HepG2 (cell line): ENCODE data around the gene TMEM117. TPM values are rescaled to one million over a fixed set of nuclear protein-coding genes. Genes with fewer than 3 reads are reported as not detected.

Experiments
- ATAC-seq: fragments of 200-7000 bp; cut with Tn5 transposase; 3 replicates; pipeline ENCODE4 v1.9.1; 2020; ENCODE audit warnings: mild to moderate bottlenecking, moderate library complexity
- BruUV-seq: library from RNA; stranded (reverse); fragments of 400-500 nt; replicated peaks from 2 replicates; lab custom pipeline; 2021; lab: Mats Ljungman, UMichigan
- CTCF ChIA-PET: fragments of 300-600 bp; formaldehyde crosslinking; extraction: SDS; loops from one replicate; lab custom pipeline; 2021; ENCODE audit warnings: low total read pairs, inconsistent platforms, low intra/inter-chr PET ratio; lab: Yijun Ruan, JAX
- POLR2A ChIA-PET: fragments of 350-600 bp; sonication (Branson Sonifier 250); formaldehyde crosslinking; loops from one replicate; lab custom pipeline; 2020; ENCODE audit warnings: antibody characterized with exemption, inconsistent platforms; lab: Yijun Ruan, JAX
- DNase-seq: peaks from one replicate; pipeline ENCODE4 v3.0.0-alpha.2; 2015; ENCODE audit warnings: low spot score
- FAIRE-seq: peaks from 3 replicates; lab custom pipeline; 2011; peaks lifted over from hg19 to GRCh38; lab: Jason Lieb, UNC
- H2AFZ ChIP-seq: one replicate; pipeline ENCODE4 v1.6.1; 2011; ENCODE audit warnings: low read length, inconsistent platforms
- H3K27ac ChIP-seq: fragments of 300-600 bp; 3 replicates; pipeline ENCODE4 v1.8.0; 2011; ENCODE audit warnings: mixed run types, mild to moderate bottlenecking, mixed read lengths, low read length, inconsistent platforms; ENCODE audit not compliant: insufficient read depth; ENCODE audit errors: extremely low read length
- H3K27me3 ChIP-seq, 2 experiments: fragments of 200-600 bp in 1 of 2; 2 replicates in 1 of 2; 3 replicates in 1 of 2; pipeline versions ENCODE4 v1.6.0 to v1.8.0; 2011; ENCODE audit warnings: low read length in 2 of 2, mild to moderate bottlenecking in 2 of 2, moderate library complexity in 2 of 2, inconsistent platforms in 1 of 2; ENCODE audit not compliant: insufficient read depth in 2 of 2, control insufficient read depth in 1 of 2
- H3K36me3 ChIP-seq, 2 experiments: fragments of 200-600 bp in 1 of 2; replicated peaks in 1 of 2; 2 replicates in 1 of 2; 3 replicates in 1 of 2; pipeline versions ENCODE4 v1.5.1 to v1.8.0; 2011; ENCODE audit warnings: low read length in 2 of 2, inconsistent platforms in 1 of 2; ENCODE audit not compliant: insufficient read depth in 2 of 2, control insufficient read depth in 1 of 2
- H3K4me1 ChIP-seq: 2 replicates; pipeline ENCODE4 v1.5.1; 2012; ENCODE audit warnings: low read length, inconsistent platforms; ENCODE audit not compliant: insufficient read depth
- H3K4me2 ChIP-seq: 2 replicates; pipeline ENCODE4 v1.6.0; 2011; ENCODE audit warnings: low read depth, low read length, inconsistent platforms
- H3K4me3 ChIP-seq, 3 experiments: fragments of 200-600 bp in 1 of 3; sonication (generic), shearing (Covaris generic) in 1 of 3; replicated peaks in 1 of 3; 2 replicates each; pipeline ENCODE4 v1.5.1; 2011 to 2016; ENCODE audit warnings: low read length in 3 of 3, inconsistent platforms in 2 of 3, low read depth in 2 of 3, mild to moderate bottlenecking in 2 of 3, control low read depth in 1 of 3, mixed read lengths in 1 of 3; ENCODE audit not compliant: insufficient read depth in 1 of 3
- H3K79me2 ChIP-seq: one replicate; pipeline ENCODE4 v1.6.1; 2011; ENCODE audit warnings: low read length, inconsistent platforms; ENCODE audit not compliant: insufficient read depth
- H3K9ac ChIP-seq: 2 replicates; pipeline ENCODE4 v1.6.0; 2011; ENCODE audit warnings: mild to moderate bottlenecking, low read depth, low read length, inconsistent platforms; ENCODE audit not compliant: insufficient read depth
- H3K9me3 ChIP-seq: 2 replicates; pipeline ENCODE4 v1.5.1; 2012; ENCODE audit warnings: mild to moderate bottlenecking, low read length
- H4K20me1 ChIP-seq: 2 replicates; pipeline ENCODE4 v1.6.0; 2011; ENCODE audit warnings: inconsistent platforms, mild to moderate bottlenecking, low read length, moderate library complexity; ENCODE audit not compliant: insufficient read depth
- ARID4A ChIP-seq: sonication (generic); formaldehyde crosslinking; IDR thresholded peaks from 2 replicates; pipeline ENCODE4 v1.5.0; 2020; ENCODE audit warnings: mild to moderate bottlenecking, missing genetic modification reagents, borderline replicate concordance
- CBX1 ChIP-seq: IDR thresholded peaks from one replicate; pipeline ENCODE4 v1.6.1; 2016; ENCODE audit warnings: antibody characterized with exemption, low read depth
- JARID2 ChIP-seq: sonication (generic); formaldehyde crosslinking; IDR thresholded peaks from 2 replicates; pipeline ENCODE4 v1.8.1; 2023; ENCODE audit warnings: missing genetic modification reagents, inconsistent platforms; ENCODE audit not compliant: insufficient replicate concordance
- MAF1 ChIP-seq: sonication (generic); formaldehyde crosslinking; IDR thresholded peaks from 2 replicates; pipeline ENCODE4 v1.5.0; 2020; ENCODE audit warnings: missing genetic modification reagents, borderline replicate concordance
- RELA ChIP-seq: sonication (generic); formaldehyde crosslinking; IDR thresholded peaks from 2 replicates; pipeline ENCODE4 v1.4.0; 2020; ENCODE audit warnings: missing genetic modification reagents
- RNF2 ChIP-seq: fragments of 450-650 bp; conservative IDR thresholded peaks from 2 replicates; pipeline ENCODE4 v1.6.1; 2016; ENCODE audit warnings: low read depth
- SSRP1 ChIP-seq: IDR thresholded peaks from 2 replicates; pipeline ENCODE4 v1.6.1; 2016; ENCODE audit warnings: control low read depth
- ZNF30 ChIP-seq: sonication (generic); formaldehyde crosslinking; IDR thresholded peaks from 2 replicates; pipeline ENCODE4 v1.5.0; 2020; ENCODE audit warnings: mild to moderate bottlenecking, missing genetic modification reagents
- ZNF44 ChIP-seq: sonication (generic); formaldehyde crosslinking; IDR thresholded peaks from 2 replicates; pipeline ENCODE4 v1.5.1; 2020; ENCODE audit warnings: mild to moderate bottlenecking, missing genetic modification reagents
- ZNF768 ChIP-seq: sonication (generic); formaldehyde crosslinking; IDR thresholded peaks from 2 replicates; pipeline ENCODE4 v1.4.0; 2020; ENCODE audit warnings: missing genetic modification reagents
- WGBS: methylation state at CpG from one replicate; pipeline ENCODE4 v1.1.6; 2017; ENCODE audit warnings: low lambda C conversion rate; 5-methylcytosine and 5-hydroxymethylcytosine counted together
- in situ Hi-C: cut with HindIII; loops from 2 replicates; pipeline ENCODE4 v1.10.0; 2017; ENCODE audit warnings: low pct_unique_long_range_greater_than_20kb; ENCODE audit not compliant: extremely low pct_ligation_motif_present
- intact Hi-C: fragments of 100-400 bp; cut with micrococcal nuclease; formaldehyde crosslinking; loops from one replicate; pipeline ENCODE4 v1.10.0; 2022; ENCODE audit not compliant: unreplicated experiment
- polyA plus RNA-seq, 8 experiments: library from polyadenylated mRNA; depleted of rRNA in 3 of 8; stranded (reverse) in 7 of 8; unstranded in 1 of 8; fragments of >200 nt; fragmentation: Illumina TruSeq in 4 of 8; extraction: Trizol in 4 of 8; gene quantifications; 2 replicates each; pipeline versions ENCODE4 v1.2.1 to v1.2.3, GENCODE V29; 2011 to 2016; ENCODE audit warnings: low read depth in 4 of 8, missing spikeins in 1 of 8, mixed read lengths in 1 of 8; ENCODE audit not compliant: insufficient read depth in 1 of 8
- total RNA-seq, 5 experiments: library from RNA; depleted of rRNA; stranded (reverse); fragments of >200 nt; fragmentation: Illumina TruSeq; extraction: Trizol; gene quantifications; 2 replicates each; pipeline ENCODE4 v1.2.3, GENCODE V29; 2016; ENCODE audit warnings: low read depth in 1 of 5
- TF ChIP-seq, protein P1 (sequence below): IDR thresholded peaks from 2 replicates; pipeline ENCODE4 v1.6.1; 2018; ENCODE audit warnings: missing genetic modification reagents

TMEM117 gene
- total and polyA plus RNA-seq, 2 of the 13 experiments (the other 11 are each of a cell fraction or from before 2014, with no cell fraction given) = 2.8 to 8.5 TPM

- TF ChIP-seq, protein P1, sequence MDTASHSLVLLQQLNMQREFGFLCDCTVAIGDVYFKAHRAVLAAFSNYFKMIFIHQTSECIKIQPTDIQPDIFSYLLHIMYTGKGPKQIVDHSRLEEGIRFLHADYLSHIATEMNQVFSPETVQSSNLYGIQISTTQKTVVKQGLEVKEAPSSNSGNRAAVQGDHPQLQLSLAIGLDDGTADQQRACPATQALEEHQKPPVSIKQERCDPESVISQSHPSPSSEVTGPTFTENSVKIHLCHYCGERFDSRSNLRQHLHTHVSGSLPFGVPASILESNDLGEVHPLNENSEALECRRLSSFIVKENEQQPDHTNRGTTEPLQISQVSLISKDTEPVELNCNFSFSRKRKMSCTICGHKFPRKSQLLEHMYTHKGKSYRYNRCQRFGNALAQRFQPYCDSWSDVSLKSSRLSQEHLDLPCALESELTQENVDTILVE = no peak
- TF ChIP-seq CBX1 (no peak), SSRP1 (CRISPR knock-in tag) (no peak), JARID2 (CRISPR knock-in tag) (no peak)
- TF ChIP-seq, all 625 proteins: peak for 0
Measured at GRCh38 chr12:44217146-44217883, 381.4 kb downstream of the TMEM117 start (continued).

DNA sequence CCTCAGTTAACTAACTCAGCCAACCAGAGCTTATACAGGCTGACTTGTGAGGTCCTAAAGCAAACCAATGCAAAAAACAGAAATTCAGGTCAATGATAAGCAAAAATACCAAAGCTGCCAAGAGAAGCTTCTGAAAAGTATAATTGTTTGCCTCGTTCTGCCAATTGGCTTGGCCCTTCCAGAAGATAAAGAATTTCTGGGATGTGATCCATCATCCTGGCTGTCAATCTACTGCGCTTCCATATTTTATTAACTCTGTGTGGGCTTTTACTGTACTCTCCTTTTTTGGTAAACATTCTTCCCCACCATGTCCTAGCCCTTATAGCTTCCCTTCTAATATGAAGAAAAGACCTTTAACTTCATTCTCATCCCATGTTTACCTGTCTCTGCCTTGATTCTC lies 387.9 kb downstream of the TMEM117 start:
- intact Hi-C loops (no loop called here), in situ Hi-C loops (no loop called here)
- ChIA-PET CTCF (no interaction called here), POLR2A (no interaction called here)
- BruUV-seq = no TSS peak
- DNase-seq = no peak
- Histone ChIP-seq H3K79me2 (no peaks in the 10 kb centered on the region), H3K4me1 (no peaks in the 10 kb centered on the region)
- FAIRE-seq = no peak
- no peak for ATAC-seq
- TF ChIP-seq ARID4A (CRISPR knock-in tag) = no peak
- no peak for TF ChIP-seq ZNF768 (CRISPR knock-in tag)
- TF ChIP-seq ZNF44 (CRISPR knock-in tag) = no peak
- no peak for TF ChIP-seq ZNF30 (CRISPR knock-in tag)
- TF ChIP-seq RNF2 = no peak
- no peak for TF ChIP-seq RELA (CRISPR knock-in tag)
- no peak for TF ChIP-seq MAF1 (CRISPR knock-in tag)
- TF ChIP-seq, all 625 proteins: peak for 0
- H4K20me1 ChIP-seq = no peaks in the 10 kb centered on the region
- 80% methylated on average over 2 of the region's 2 CpGs for WGBS
- no peaks in the 10 kb centered on the region for H3K9me3 ChIP-seq
- H2AFZ ChIP-seq = no peak overlapping the region
- no peak overlapping the region for H3K27ac ChIP-seq
- H3K36me3 ChIP-seq = no peaks in the 10 kb centered on the region
- H3K27me3 ChIP-seq = no peaks in the 10 kb centered on the region
- no peak overlapping the region for H3K9ac ChIP-seq
- H3K4me3 ChIP-seq = no peak overlapping the region
- H3K4me2 ChIP-seq = no peak overlapping the region
